LNCAP (cell line): Measurements from ENCODE around the gene MSL1.
A peak's percentile ranks its signal among the peaks of the same experiment; 100 is the strongest.

Experiments
- TF ChIP-seq, protein P1 (sequence below): fragments of 450-650 bp; IDR thresholded peaks from 2 replicates; pipeline ENCODE4 v1.5.1; 2017; ENCODE audit warnings: mild to moderate bottlenecking

The MSL1 gene

DNA sequence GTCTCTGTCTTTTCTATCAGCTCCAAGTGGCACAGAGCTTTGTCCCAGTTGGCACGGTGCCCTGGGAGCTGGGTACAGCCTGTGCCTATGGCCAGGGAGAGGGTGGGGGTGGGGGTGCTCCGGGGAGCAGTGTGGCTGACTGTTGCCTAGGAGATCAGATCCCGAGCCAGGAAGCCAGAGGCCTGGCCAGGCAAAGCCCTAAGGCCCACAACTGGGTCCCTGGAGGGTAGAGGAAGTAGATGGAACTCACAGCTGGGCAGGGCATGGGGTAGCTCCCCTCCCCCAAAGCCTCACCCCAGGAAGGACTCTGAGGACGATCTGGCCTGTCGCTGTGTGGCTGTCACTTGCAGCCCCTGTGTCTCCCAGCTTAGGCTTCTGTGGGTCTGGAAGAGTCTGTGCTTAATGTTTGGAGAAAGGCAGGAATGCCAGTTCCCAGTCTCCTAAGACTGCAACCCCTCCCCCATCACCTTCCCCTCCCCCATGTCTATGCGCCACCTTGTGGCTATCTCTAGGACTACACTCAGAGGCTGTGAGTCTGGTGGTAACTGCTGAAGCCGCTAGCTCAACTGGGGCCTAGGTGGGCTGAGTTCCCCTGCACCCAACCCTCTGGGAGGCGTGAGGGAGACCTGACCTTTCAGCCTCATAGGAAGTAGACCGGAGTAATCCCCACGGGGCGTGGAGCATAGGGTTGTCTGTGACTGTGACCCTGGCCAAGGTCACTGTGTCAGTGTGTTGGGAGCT lies 46.4 kb upstream of the MSL1 start:
- TF ChIP-seq, protein P1, sequence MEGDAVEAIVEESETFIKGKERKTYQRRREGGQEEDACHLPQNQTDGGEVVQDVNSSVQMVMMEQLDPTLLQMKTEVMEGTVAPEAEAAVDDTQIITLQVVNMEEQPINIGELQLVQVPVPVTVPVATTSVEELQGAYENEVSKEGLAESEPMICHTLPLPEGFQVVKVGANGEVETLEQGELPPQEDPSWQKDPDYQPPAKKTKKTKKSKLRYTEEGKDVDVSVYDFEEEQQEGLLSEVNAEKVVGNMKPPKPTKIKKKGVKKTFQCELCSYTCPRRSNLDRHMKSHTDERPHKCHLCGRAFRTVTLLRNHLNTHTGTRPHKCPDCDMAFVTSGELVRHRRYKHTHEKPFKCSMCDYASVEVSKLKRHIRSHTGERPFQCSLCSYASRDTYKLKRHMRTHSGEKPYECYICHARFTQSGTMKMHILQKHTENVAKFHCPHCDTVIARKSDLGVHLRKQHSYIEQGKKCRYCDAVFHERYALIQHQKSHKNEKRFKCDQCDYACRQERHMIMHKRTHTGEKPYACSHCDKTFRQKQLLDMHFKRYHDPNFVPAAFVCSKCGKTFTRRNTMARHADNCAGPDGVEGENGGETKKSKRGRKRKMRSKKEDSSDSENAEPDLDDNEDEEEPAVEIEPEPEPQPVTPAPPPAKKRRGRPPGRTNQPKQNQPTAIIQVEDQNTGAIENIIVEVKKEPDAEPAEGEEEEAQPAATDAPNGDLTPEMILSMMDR = peak; percentile 93

DNA sequence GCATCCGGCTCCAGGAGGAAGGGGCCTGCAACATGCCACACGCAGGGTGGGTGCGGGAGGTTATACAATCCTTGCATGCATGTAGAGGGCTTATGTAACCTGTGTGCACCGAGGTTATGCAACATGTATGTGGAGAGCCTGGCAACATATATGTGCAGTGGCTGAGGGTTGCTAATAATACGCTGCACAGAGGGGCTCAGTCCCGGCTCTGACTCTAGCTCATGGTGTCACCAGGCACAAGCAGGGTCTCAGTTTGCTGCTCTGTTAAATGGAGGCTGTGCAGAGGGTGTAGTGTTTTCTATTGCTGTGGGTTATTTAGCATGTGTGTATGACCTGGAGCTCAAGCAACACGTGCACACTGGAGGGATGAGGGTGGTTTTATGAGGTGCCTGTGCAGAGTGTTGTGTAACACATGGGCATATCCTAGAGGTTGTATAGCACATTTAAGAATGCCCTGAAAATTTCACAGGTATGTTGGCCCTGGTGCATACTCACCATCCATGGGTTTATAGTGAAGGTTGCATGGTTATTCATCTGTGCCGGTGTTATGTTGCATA lies 45.8 kb upstream of the MSL1 start:
- TF ChIP-seq, protein P1 = no peak

DNA sequence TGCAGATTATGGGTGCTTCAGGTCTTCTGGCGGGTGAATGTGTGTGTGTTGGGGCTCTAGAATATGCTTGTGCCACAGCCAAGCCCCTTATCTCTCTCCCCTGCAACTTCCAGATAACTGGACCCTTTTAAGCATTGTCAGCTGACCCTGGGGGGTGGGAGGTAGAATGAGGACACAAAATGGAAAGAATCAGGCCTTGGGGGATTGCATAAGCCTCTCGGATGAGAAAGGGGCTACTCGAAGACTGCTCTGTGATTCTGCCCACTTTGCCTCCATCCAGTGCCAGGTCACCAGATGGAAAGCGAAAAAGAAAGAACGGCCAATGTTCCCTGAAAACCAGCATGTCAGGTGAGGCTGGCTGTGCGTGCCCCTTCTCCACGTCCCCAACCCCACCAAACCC lies 45.2 kb upstream of the MSL1 start:
- TF ChIP-seq, protein P1 = no peak

DNA sequence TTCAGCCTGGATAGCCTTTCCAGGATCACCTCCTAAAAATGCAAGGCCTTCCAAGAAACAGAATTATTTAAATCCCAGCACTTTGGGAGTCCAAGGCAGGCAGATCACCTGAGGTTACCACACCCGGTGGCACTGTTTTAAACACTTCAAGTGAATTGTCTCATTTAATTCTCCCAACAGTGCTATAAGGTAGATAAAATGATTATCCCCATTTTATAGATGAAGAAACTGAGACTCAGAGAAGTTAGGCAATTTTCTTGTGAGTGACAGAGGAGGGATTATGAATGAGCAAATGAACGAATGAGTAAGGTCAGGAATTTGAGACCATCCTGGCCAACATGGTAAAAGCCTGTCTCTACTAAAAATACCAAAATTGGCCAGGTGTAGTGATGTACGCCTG lies 42.2 kb upstream of the MSL1 start:
- TF ChIP-seq, protein P1 = no peak

DNA sequence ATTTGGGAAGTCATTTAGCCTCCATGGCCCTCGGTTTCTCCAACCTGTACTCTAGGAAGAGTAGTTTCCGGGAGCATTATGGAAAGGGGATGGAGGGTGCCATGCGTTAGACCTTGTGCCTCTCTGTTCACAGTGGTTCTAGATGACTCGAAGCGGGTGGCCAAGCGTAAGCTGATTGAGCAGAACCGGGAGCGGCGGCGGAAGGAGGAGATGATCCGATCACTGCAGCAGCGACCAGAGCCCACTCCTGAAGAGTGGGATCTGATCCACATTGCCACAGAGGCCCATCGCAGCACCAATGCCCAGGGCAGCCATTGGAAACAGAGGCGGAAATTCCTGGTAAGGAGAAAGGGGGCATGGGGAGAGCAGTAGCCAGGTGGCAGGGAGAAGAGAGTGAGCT lies 37.3 kb upstream of the MSL1 start:
- TF ChIP-seq, protein P1 = no peak

DNA sequence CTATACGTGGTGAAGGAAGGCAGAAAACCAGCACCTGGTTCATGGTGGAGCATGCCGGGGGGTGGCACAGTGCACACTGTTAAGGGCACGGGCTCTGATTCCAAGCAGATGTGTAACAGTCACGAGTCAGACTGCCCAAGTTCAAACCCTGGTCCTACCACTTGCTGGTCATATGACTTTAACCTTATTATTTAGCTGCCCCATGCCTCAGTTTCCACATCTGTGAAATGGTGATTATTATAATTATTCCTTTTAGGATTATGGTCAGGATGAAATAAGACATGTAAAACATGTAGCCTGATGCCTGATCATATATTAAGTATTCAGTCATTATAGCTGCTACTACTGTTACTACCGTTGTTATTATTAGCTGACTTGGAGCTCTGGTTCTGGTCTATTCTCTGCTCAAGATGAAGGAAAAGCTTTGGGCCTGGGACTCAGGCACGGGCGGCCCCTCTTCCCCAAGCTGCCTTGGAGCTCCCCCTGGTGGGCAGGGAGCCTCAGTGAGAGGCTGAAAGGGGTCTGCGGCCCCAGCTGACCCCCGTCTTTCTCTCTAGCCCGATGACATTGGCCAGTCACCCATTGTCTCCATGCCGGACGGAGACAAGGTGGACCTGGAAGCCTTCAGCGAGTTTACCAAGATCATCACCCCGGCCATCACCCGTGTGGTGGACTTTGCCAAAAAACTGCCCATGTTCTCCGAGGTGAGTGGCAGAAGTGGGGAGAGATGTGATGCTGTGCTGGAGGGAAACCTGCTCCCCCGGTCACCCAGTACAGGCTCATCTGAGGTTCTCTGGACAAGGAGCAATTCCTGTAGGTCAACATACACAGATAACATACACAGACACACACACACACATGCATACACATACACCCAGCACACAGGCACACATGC lies 35.4 kb upstream of the MSL1 start:
- TF ChIP-seq, protein P1 = peak; percentile 83

DNA sequence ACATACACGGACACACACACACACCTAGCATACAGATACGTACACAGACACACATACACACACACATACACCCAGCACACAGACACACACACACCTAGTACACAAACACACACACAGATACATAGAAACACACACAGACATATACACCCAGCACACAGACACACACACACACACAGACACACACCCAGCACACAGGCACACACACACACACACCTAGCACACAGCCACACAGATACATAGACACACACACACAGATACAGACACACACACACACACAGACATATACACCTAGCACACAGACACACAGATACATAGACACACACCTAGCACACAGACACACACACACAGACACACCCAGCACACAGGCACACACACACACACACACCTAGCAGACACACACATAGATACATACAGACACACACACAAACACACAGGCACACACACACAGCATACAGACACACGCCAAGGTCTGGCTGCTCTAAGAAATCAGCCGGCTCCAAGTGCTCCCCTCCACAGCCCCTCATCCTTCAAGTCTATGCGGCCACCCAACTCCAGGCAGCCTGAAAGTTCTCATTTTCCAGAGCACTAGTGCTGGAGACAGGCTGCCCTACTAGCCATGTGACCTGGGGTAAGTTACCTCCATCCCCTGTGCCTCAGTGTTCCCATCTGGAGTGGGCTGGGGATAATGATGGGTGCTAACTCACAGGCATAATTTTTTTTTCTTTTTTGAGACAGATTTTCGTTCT lies 34.5 kb upstream of the MSL1 start:
- TF ChIP-seq, protein P1 = no peak
